ENCODE measurements around the gene PCNX3.

Gene PCNX3

GRCh38 chr11:65615229-65615949, at the start of gene PCNX3:
PCNX3 (plus strand) TSS chr11:65615776; CDS start chr11:65616312, 536 bp downstream.
- Mint-ChIP-seq H3K27me3 (no peaks in the 10 kb centered on the region), H3K9me3 (no peaks in the 10 kb centered on the region), H3K27ac (peak within 1 kb of the TSS; percentile 98), H3K36me3 (peaks cover 35 to 62% of the 10 kb centered on the region in 2 donors), H3K4me1 (peaks cover 33 to 58% of the 10 kb centered on the region in 2 donors), H3K4me3 (peak within 1 kb of the TSS; percentile 85 to 90)
- ATAC-seq (replicated peaks) (peak; percentile 85 to 87), DNase-seq (peak; percentile 100)

GRCh38 chr11:65569164-65569972, 46.2 kb upstream of the PCNX3 start:
- Mint-ChIP-seq H3K36me3 (peaks cover 18 to 25% of the 10 kb centered on the region in 2 donors), H3K4me3 (peak overlapping the region; percentile 98 to 99), H3K9me3 (no peaks in the 10 kb centered on the region), H3K27ac (peak overlapping the region; percentile 98), H3K4me1 (peaks cover 48 to 76% of the 10 kb centered on the region in 2 donors), H3K27me3 (no peaks in the 10 kb centered on the region)
- ATAC-seq (replicated peaks) (peak; percentile 32 to 34), DNase-seq (no peak)

DNA sequence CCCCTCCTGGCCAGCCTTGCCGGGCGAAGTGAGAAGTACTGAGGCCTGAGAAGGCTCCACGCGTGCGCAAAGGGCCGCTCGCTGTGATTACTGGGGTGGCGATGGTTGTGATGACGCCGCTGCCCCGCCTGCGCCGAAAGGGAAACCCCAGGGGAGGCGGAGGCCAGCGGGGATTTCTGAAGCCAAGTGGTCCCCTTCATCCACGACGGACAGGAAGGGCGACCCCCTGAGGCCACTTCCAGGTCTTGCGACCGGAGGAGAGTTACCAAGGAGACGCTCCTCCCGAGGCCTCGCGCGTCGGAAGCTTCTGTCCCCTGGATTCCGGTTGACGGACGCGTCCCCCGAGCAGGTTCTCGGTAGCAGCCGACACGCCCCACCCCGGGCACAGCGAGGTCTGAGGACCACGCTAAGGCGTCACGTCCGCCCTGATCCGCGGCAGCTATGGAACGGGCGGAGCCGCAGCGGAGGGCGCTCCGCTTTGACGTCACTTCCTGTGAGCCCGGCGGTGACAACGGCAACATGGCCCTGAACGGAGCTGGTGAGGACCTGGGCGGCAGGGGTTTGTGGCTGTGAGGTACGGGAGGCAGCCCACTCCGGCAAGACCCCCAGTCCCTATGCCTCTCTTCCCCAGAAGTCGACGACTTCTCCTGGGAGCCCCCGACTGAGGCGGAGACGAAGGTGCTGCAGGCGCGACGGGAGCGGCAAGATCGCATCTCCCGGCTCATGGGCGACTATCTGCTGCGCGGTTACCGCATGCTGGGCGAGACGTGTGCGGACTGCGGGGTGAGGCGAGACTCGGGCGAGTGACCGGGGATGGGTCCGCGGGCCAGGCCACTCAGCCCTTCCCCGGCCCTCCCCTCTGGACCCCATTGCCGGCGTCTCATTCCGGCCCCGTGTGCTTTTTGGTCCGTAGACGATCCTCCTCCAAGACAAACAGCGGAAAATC, 45.3 kb upstream of the PCNX3 start, which contains the start of gene ZNRD2:
Gene ZNRD2 (plus strand): TSS at position 505 of the 946 bp plus-strand sequence. CDS start 15 bp downstream, at position 520.
- Mint-ChIP-seq H3K27me3 (no peaks in the 10 kb centered on the region), H3K4me3 (peak within 1 kb of the TSS; percentile 98 to 99), H3K27ac (peak within 1 kb of the TSS; percentile 98), H3K36me3 (peaks cover 18 to 25% of the 10 kb centered on the region in 2 donors), H3K4me1 (peaks cover 52 to 77% of the 10 kb centered on the region in 2 donors), H3K9me3 (no peaks in the 10 kb centered on the region)
- DNase-seq (peak; percentile 100), ATAC-seq (replicated peaks) (peak; percentile 80 to 82)

GRCh38 chr11:65571420-65571819, 44.2 kb upstream of the PCNX3 start:
- peaks cover 17 to 26% of the 10 kb centered on the region in 2 donors for H3K36me3 Mint-ChIP-seq
- no peak for DNase-seq
- H3K9me3 Mint-ChIP-seq = no peaks in the 10 kb centered on the region
- H3K4me3 Mint-ChIP-seq = peak overlapping the region; percentile 98 to 99
- no peak for ATAC-seq (replicated peaks)
- peaks cover 44 to 72% of the 10 kb centered on the region in 2 donors for H3K4me1 Mint-ChIP-seq
- H3K27ac Mint-ChIP-seq = peak overlapping the region; percentile 81
- no peaks in the 10 kb centered on the region for H3K27me3 Mint-ChIP-seq

- no peaks in the 10 kb centered on the region for H3K9me3 Mint-ChIP-seq
- peak overlapping the region; percentile 98 to 99 for H3K4me3 Mint-ChIP-seq
- DNase-seq (no peak), ATAC-seq (replicated peaks) (no peak)
- H3K36me3 Mint-ChIP-seq = peaks cover 17 to 28% of the 10 kb centered on the region in 2 donors
- H3K27me3 Mint-ChIP-seq = no peaks in the 10 kb centered on the region
- H3K27ac Mint-ChIP-seq = peak overlapping the region; percentile 79
- H3K4me1 Mint-ChIP-seq = peaks cover 42 to 72% of the 10 kb centered on the region in 2 donors
Measured at GRCh38 chr11:65571940-65572339, 43.6 kb upstream of the PCNX3 start.

- H3K9me3 Mint-ChIP-seq = no peaks in the 10 kb centered on the region
- H3K36me3 Mint-ChIP-seq = peaks cover 17 to 27% of the 10 kb centered on the region in 2 donors
- peak within 1 kb of the TSS; percentile 97 for H3K27ac Mint-ChIP-seq
- ATAC-seq (replicated peaks) = peak in 1 of 2 donors; percentile 9
- H3K4me3 Mint-ChIP-seq = peak within 1 kb of the TSS; percentile 98 to 99
- peaks cover 40 to 78% of the 10 kb centered on the region in 2 donors for H3K4me1 Mint-ChIP-seq
- H3K27me3 Mint-ChIP-seq = no peaks in the 10 kb centered on the region
- DNase-seq = peak; percentile 70
Measured at GRCh38 chr11:65572356-65573051, 43.1 kb upstream of the PCNX3 start, which contains the start of gene FAM89B. FAM89B (plus strand) TSS chr11:65572538; CDS start chr11:65572670, 132 bp downstream.

DNA sequence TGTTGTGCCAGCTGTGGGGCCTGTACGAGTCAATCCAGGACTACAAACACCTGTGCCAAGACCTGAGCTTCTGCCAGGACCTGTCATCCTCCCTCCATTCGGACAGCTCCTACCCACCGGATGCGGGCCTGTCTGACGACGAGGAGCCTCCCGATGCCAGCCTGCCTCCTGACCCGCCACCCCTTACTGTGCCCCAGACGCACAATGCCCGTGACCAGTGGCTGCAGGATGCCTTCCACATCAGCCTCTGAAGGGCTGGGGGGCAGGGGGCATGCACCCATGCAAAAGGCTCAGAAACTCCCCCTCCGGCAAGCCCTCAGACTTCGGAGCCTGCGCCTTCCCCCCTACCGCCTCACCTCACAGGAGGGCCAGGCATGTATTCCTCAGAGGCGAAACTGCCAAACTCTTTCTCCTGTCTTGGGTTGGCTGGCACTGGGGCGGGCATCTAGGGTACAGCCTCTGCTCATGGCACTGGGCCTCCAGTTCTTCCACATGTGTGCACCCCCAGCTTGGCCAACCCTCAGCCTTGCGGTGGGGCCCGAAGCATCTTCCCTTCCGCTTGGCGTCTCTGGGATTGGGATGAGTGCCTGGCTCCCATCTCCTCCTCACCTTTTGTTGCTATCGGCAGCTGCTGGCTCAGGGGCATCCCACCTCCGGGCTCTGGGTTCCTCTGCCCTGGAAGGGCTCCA, 42.0 kb upstream of the PCNX3 start:
- peaks cover 17 to 33% of the 10 kb centered on the region in 2 donors for H3K36me3 Mint-ChIP-seq

GRCh38 chr11:65574109-65574810, 41.3 kb upstream of the PCNX3 start:
- peak; percentile 95 for DNase-seq
- Mint-ChIP-seq H3K36me3 (peaks cover 20 to 40% of the 10 kb centered on the region in 2 donors), H3K4me3 (peak overlapping the region; percentile 88 to 91), H3K27ac (peak overlapping the region; percentile 97), H3K4me1 (peaks cover 43 to 81% of the 10 kb centered on the region in 2 donors), H3K9me3 (no peaks in the 10 kb centered on the region), H3K27me3 (no peaks in the 10 kb centered on the region)
- peak; percentile 37 to 52 for ATAC-seq (replicated peaks)

More for the DNA sequence above, 42.0 kb upstream of the PCNX3 start:
- Mint-ChIP-seq H3K4me3 (peak overlapping the region; percentile 87 to 88), H3K27me3 (no peaks in the 10 kb centered on the region), H3K4me1 (peaks cover 46 to 81% of the 10 kb centered on the region in 2 donors), H3K9me3 (no peaks in the 10 kb centered on the region), H3K27ac (peak overlapping the region; percentile 97)
- ATAC-seq (replicated peaks) (no peak), DNase-seq (no peak)

GRCh38 chr11:65574811-65575567, 40.6 kb upstream of the PCNX3 start:
- ATAC-seq (replicated peaks) (peak; percentile 2 to 3), DNase-seq (peak; percentile 39)
- Mint-ChIP-seq H3K36me3 (peaks cover 26 to 47% of the 10 kb centered on the region in 2 donors), H3K4me3 (peak overlapping the region; percentile 88 to 91), H3K27ac (peak overlapping the region; percentile 97), H3K9me3 (no peaks in the 10 kb centered on the region), H3K27me3 (no peaks in the 10 kb centered on the region), H3K4me1 (peaks cover 45 to 82% of the 10 kb centered on the region in 2 donors)

DNA sequence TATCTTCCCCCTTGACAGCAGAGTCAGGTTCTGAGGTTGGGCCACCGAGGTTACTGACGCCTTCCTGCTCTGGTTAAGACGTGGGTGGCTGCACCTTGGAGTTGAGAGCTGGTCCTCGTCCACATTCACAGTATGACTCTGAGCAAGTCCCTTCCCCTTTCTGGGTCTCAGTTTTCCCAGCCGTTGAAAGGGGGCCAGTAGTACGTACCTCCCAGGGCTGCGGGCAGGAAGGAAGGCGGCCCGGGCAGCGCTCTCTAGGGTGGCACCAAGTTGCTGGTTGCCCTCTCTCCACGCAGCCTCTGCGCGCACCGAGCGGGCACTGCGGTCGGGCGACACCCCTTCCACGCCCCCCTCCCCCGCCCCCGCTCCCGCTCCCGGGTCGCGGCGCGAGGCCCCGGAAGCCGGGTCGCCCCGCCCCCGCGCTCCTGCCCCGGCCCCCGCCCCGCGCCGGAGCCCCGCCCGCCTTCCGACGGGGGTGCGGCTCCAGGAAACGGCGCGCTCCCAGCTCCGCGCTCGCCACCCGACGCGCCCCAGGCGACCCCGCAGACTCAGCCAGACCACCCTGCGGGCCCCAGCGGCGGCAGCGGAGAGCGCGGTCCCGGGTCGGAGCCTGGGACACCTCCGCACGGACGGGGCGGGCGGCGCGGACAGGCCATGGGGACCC, 39.9 kb upstream of the PCNX3 start, which contains the start of gene EHBP1L1:
Gene EHBP1L1 (plus strand): TSS at position 486 of the 664 bp plus-strand sequence. CDS start 250 bp downstream, outside the sequence.
- no peaks in the 10 kb centered on the region for H3K9me3 Mint-ChIP-seq
- H3K27ac Mint-ChIP-seq = peak within 1 kb of the TSS; percentile 97
- DNase-seq (peak; percentile 80), ATAC-seq (replicated peaks) (peak; percentile 50 to 55)
- peaks cover 26 to 51% of the 10 kb centered on the region in 2 donors for H3K36me3 Mint-ChIP-seq
- H3K27me3 Mint-ChIP-seq = no peaks in the 10 kb centered on the region
- peak within 1 kb of the TSS; percentile 88 to 91 for H3K4me3 Mint-ChIP-seq
- H3K4me1 Mint-ChIP-seq = peaks cover 42 to 80% of the 10 kb centered on the region in 2 donors

Measured in stimulated activated naive B cell treated with anti-CD40 and anti-IgM and Interleukin-4, amounts not matched to agents 10 μg/mL and 1 μg/mL and 100 μg/mL, for 72 hours (primary cell).